DOHH2 (cell line): ENCODE measurements around the gene SMARCD2.
"Not testable (repeated sequence)": the region's sequence is repeated elsewhere in the genome, so short reads cannot be mapped to it uniquely, and the experiment has no call there.

Source experiments
- H3F3A ChIP-seq: fragments of 200-600 bp; sonication (generic), shearing (Covaris generic); 2 replicates; pipeline ENCODE4 v1.6.0; 2016; ENCODE audit warnings: antibody characterized with exemption, mild to moderate bottlenecking; ENCODE audit not compliant: control insufficient read depth, insufficient read depth
- H3K27ac ChIP-seq: fragments of 200-600 bp; sonication (generic); 2 replicates; pipeline ENCODE4 v1.5.1; 2014; ENCODE audit warnings: low read depth, mild to moderate bottlenecking, low read length, moderate library complexity
- H3K27me3 ChIP-seq: fragments of 200-600 bp; sonication (generic); 2 replicates; pipeline ENCODE4 v1.6.1; 2014; ENCODE audit warnings: mild to moderate bottlenecking, low read length, mixed read lengths; ENCODE audit not compliant: control insufficient read depth
- H3K36me3 ChIP-seq: fragments of 200-600 bp; sonication (generic); 2 replicates; pipeline ENCODE4 v1.6.1; 2014; ENCODE audit warnings: mild to moderate bottlenecking, low read length, moderate library complexity, mixed read lengths; ENCODE audit not compliant: control insufficient read depth
- H3K4me1 ChIP-seq: fragments of 200-600 bp; sonication (generic); 2 replicates; pipeline ENCODE4 v1.6.1; 2014; ENCODE audit warnings: mild to moderate bottlenecking, low read length, mixed read lengths; ENCODE audit not compliant: control insufficient read depth
- H3K4me2 ChIP-seq: fragments of 200-600 bp; sonication (generic); 2 replicates; pipeline ENCODE4 v1.6.0; 2014; ENCODE audit warnings: mild to moderate bottlenecking, low read length, moderate library complexity
- H3K4me3 ChIP-seq: fragments of 200-600 bp; sonication (generic); 2 replicates; pipeline ENCODE4 v1.5.1; 2014; ENCODE audit warnings: mild to moderate bottlenecking, low read length, mixed read lengths
- H3K79me2 ChIP-seq: fragments of 200-600 bp; sonication (generic); 2 replicates; pipeline ENCODE4 v1.6.1; 2014; ENCODE audit warnings: mild to moderate bottlenecking, low read length, mixed read lengths; ENCODE audit not compliant: control insufficient read depth
- H3K9me2 ChIP-seq: fragments of 200-600 bp; sonication (generic); replicated peaks from 2 replicates; pipeline ENCODE4 v1.6.1; 2014; ENCODE audit warnings: mild to moderate bottlenecking, low read length, mixed read lengths; ENCODE audit not compliant: control insufficient read depth
- H3K9me3 ChIP-seq: fragments of 200-600 bp; sonication (generic); 2 replicates; pipeline ENCODE4 v1.6.1; 2014; ENCODE audit warnings: antibody characterized with exemption, low read length, mixed read lengths; ENCODE audit not compliant: control insufficient read depth, insufficient read depth
- H4K20me1 ChIP-seq: fragments of 200-600 bp; sonication (generic); 2 replicates; pipeline ENCODE4 v1.6.0; 2014; ENCODE audit warnings: low read depth, mild to moderate bottlenecking, antibody characterized with exemption, low read length, moderate library complexity; ENCODE audit not compliant: control insufficient read depth, insufficient read depth
- CTCF ChIP-seq: fragments of 200-600 bp; sonication (generic); IDR thresholded peaks from one replicate; pipeline ENCODE4 v1.5.1; 2014; ENCODE audit warnings: antibody characterized with exemption, mild to moderate bottlenecking, low read depth, low read length; ENCODE audit not compliant: poor library complexity, severe bottlenecking
- EZH2phosphoT487 ChIP-seq: fragments of 200-600 bp; sonication (generic); IDR thresholded peaks from 2 replicates; pipeline ENCODE4 v1.6.1; 2017; ENCODE audit warnings: borderline replicate concordance, mild to moderate bottlenecking, antibody characterized with exemption, low read length, moderate library complexity, mixed read lengths

SMARCD2 gene

GRCh38 chr17:63847525-63848249 lies 5.2 kb upstream of the SMARCD2 start:
- H3K4me2 ChIP-seq: no peak overlapping the region
- H3K4me1 ChIP-seq: peaks cover 21% of the 10 kb centered on the region
- H3K9me3 ChIP-seq: peaks cover 10% of the 10 kb centered on the region
- 0 out of 2 replicates have a peak, but pooled peaks cover 4% of the 10 kb centered on the region for H3K36me3 ChIP-seq
- TF ChIP-seq CTCF (no peak), EZH2phosphoT487 (no peak)
- H3F3A ChIP-seq: peaks cover 16% of the 10 kb centered on the region
- H3K27ac ChIP-seq: no peak overlapping the region
- no peaks in the 10 kb centered on the region for H3K9me2 ChIP-seq
- H4K20me1 ChIP-seq: no peaks in the 10 kb centered on the region
- H3K4me3 ChIP-seq: no peak overlapping the region; the same call in 1 of the 2 replicates
- H3K79me2 ChIP-seq: no peaks in the 10 kb centered on the region
- H3K27me3 ChIP-seq: no peaks in the 10 kb centered on the region; the same call in 1 of the 2 replicates

- no peaks in the 10 kb centered on the region for H3K9me2 ChIP-seq
- H3K36me3 ChIP-seq: peaks cover 20% of the 10 kb centered on the region
- H4K20me1 ChIP-seq: no peaks in the 10 kb centered on the region; the same call in 1 of the 2 replicates
- H3K79me2 ChIP-seq: peaks cover 18% of the 10 kb centered on the region
- no peaks in the 10 kb centered on the region; the same call in 1 of the 2 replicates for H3K27me3 ChIP-seq
- peaks cover 17% of the 10 kb centered on the region for H3F3A ChIP-seq
- peaks cover 30% of the 10 kb centered on the region for H3K4me1 ChIP-seq
- no peak overlapping the region for H3K27ac ChIP-seq
- no peak for TF ChIP-seq CTCF
- TF ChIP-seq EZH2phosphoT487: no peak
- H3K4me3 ChIP-seq: no peak overlapping the region
- H3K9me3 ChIP-seq: peaks cover 10% of the 10 kb centered on the region
- no peak overlapping the region for H3K4me2 ChIP-seq
Measured at GRCh38 chr17:63845509-63845908, 3.0 kb upstream of the SMARCD2 start.

- Histone ChIP-seq H3K4me3 (peak overlapping the region; percentile 87), H3K27ac (peak overlapping the region; percentile 80)
Measured at GRCh38 chr17:63843910-63844677, 1.6 kb upstream of the SMARCD2 start.

GRCh38 chr17:63843387-63843888 lies 953 bp upstream of the SMARCD2 start:
- peaks cover 45% of the 10 kb centered on the region for H3K4me1 ChIP-seq
- H3K79me2 ChIP-seq: peaks cover 39% of the 10 kb centered on the region
- not testable (repeated sequence) for H3K9me2 ChIP-seq, H3K27me3 ChIP-seq, H4K20me1 ChIP-seq, H3K9me3 ChIP-seq
- H3F3A ChIP-seq: peaks cover 19% of the 10 kb centered on the region
- peak overlapping the region; percentile 97 for H3K4me2 ChIP-seq
- H3K27ac ChIP-seq: peak overlapping the region; percentile 80
- H3K36me3 ChIP-seq: peaks cover 27% of the 10 kb centered on the region
- H3K4me3 ChIP-seq: peak overlapping the region; percentile 87

More at GRCh38 chr17:63843910-63844677, 1.6 kb upstream of the SMARCD2 start:
- H3K4me2 ChIP-seq: peak overlapping the region; percentile 97
- H3K9me2 ChIP-seq: no peaks in the 10 kb centered on the region
- peaks cover 45% of the 10 kb centered on the region for H3K4me1 ChIP-seq
- H3K9me3 ChIP-seq: peaks cover 10% of the 10 kb centered on the region
- no peaks in the 10 kb centered on the region; the same call in 1 of the 2 replicates for H4K20me1 ChIP-seq
- peaks cover 19% of the 10 kb centered on the region for H3F3A ChIP-seq
- peaks cover 33% of the 10 kb centered on the region for H3K79me2 ChIP-seq
- no peak for TF ChIP-seq CTCF
- no peak for TF ChIP-seq EZH2phosphoT487
- no peaks in the 10 kb centered on the region; the same call in 1 of the 2 replicates for H3K27me3 ChIP-seq
- peaks cover 21% of the 10 kb centered on the region for H3K36me3 ChIP-seq
